ENCODE results near the gene SCAMP5. TPM values are rescaled to one million over a fixed set of nuclear protein-coding genes. Genes with fewer than 3 reads are reported as not detected.

The SCAMP5 gene
- total RNA-seq, 4 donors from 2014 or later, result 3.3 to 6.4 (median 4.3) TPM

DNA sequence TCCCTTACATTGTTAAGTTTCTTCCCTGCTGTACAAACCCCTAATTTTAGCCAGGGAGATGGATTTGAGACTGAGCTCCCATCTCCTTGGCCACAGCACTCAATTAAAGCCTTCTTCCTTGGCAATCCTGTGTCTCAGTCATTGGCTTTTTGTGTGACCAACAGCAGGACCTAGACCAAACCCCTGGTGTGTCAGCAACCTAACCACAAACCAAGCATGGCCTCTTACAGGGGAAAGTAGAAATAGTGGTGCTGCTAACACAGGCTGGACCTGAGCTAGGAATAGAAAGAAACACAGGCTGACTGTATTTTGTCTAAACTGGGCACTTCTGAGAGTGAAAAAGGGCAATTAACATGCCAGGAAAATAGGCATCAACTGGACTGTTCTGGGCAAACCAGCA lies 65.9 kb downstream of the SCAMP5 start:
- peaks cover 0 to 8% (median 0%) of the 10 kb centered on the region in 4 donors for H3K36me3 ChIP-seq
- H3K27me3 ChIP-seq, result no peaks in the 10 kb centered on the region
- intact Hi-C loops (cut with DNase I), result no loop called here
- H3K4me1 ChIP-seq, result peaks cover 0 to 25% (median 6%) of the 10 kb centered on the region in 4 donors
- no peak overlapping the region for H3K27ac ChIP-seq (replicated peaks in 1 of 4)
- H3K4me3 ChIP-seq, result no peak overlapping the region
- no peak for TF ChIP-seq POLR2A (IDR thresholded peaks at IDR 0.05; ENCODE audit: low read depth)
- no peak for TF ChIP-seq EP300 (IDR thresholded peaks at IDR 0.05)
- no peak for TF ChIP-seq POLR2AphosphoS5 (IDR thresholded peaks at IDR 0.05)
- TF ChIP-seq, protein P1, sequence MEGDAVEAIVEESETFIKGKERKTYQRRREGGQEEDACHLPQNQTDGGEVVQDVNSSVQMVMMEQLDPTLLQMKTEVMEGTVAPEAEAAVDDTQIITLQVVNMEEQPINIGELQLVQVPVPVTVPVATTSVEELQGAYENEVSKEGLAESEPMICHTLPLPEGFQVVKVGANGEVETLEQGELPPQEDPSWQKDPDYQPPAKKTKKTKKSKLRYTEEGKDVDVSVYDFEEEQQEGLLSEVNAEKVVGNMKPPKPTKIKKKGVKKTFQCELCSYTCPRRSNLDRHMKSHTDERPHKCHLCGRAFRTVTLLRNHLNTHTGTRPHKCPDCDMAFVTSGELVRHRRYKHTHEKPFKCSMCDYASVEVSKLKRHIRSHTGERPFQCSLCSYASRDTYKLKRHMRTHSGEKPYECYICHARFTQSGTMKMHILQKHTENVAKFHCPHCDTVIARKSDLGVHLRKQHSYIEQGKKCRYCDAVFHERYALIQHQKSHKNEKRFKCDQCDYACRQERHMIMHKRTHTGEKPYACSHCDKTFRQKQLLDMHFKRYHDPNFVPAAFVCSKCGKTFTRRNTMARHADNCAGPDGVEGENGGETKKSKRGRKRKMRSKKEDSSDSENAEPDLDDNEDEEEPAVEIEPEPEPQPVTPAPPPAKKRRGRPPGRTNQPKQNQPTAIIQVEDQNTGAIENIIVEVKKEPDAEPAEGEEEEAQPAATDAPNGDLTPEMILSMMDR (IDR thresholded peaks at IDR 0.05), result no peak
- H3K9me3 ChIP-seq, result peaks cover 0 to 5% (median 0%) of the 10 kb centered on the region in 4 donors
- no peak for DNase-seq (ENCODE audit: extremely low spot score)

DNA sequence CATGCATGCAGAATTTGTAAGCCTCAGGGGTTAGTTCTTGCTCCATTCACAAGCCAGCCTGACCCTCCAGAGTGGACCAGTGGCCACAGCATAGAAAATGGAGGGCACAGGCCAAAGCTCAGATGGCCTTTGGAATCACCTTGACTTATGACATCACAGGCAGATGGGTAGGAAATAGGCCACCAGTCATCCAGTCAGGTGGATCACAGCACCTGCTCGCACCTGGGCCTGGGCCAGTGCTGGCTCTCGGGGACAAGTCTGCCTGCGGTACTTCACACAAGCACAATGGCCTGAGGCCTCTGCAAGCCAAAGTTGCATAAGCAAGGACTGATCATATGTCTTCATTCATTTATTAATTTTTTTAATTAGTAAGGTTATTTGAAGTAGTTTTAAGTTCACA lies 67.3 kb downstream of the SCAMP5 start:
- Histone ChIP-seq H3K27ac (replicated peaks in 1 of 4) (no peak overlapping the region), H3K4me3 (no peak overlapping the region), H3K9me3 (peaks cover 0 to 8% (median 0%) of the 10 kb centered on the region in 4 donors), H3K4me1 (peaks cover 0 to 26% (median 6%) of the 10 kb centered on the region in 4 donors), H3K27me3 (no peaks in the 10 kb centered on the region), H3K36me3 (peaks cover 0 to 8% (median 0%) of the 10 kb centered on the region in 4 donors)
- TF ChIP-seq, protein P1 (IDR thresholded peaks at IDR 0.05), result no peak
- TF ChIP-seq POLR2A (IDR thresholded peaks at IDR 0.05; ENCODE audit: low read depth) (no peak), EP300 (IDR thresholded peaks at IDR 0.05) (no peak), POLR2AphosphoS5 (IDR thresholded peaks at IDR 0.05) (no peak)
- intact Hi-C loops (cut with DNase I), result no loop called here
- DNase-seq (ENCODE audit: extremely low spot score), result no peak
- 64% methylated on average over 3 of the region's 3 CpGs for WGBS

DNA sequence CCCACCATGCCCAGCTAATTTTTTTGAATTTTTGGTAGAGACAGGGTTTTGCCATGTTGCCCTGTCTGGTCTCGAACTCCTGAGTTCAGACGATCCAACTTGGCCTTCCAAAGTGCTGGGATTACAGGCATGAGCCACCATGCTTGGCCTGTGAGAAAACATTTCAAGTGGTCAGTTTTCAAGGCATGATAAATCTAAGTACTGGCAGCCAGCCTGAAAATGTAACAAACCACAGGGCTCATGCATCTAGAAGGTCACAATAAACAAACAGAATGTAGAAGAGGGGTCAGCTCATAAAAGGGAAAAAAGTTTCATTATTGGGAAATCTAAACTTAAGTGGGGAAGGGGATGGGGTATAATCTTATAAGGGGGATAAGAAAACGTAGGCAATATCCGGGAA lies 68.0 kb downstream of the SCAMP5 start:
- 79% methylated on average over 4 of the region's 4 CpGs for whole genome bisulfite sequencing
- TF ChIP-seq, protein P1 (IDR thresholded peaks at IDR 0.05), result no peak
- TF ChIP-seq POLR2AphosphoS5 (IDR thresholded peaks at IDR 0.05), result no peak
- no peak for TF ChIP-seq POLR2A (IDR thresholded peaks at IDR 0.05; ENCODE audit: low read depth)
- no peak for TF ChIP-seq EP300 (IDR thresholded peaks at IDR 0.05)
- Histone ChIP-seq H3K27ac (replicated peaks in 1 of 4) (no peak overlapping the region), H3K36me3 (peaks cover 0 to 7% (median 0%) of the 10 kb centered on the region in 4 donors), H3K9me3 (peaks cover 0 to 8% (median 0%) of the 10 kb centered on the region in 4 donors), H3K4me1 (peaks cover 0 to 21% (median 6%) of the 10 kb centered on the region in 4 donors), H3K4me3 (no peak overlapping the region), H3K27me3 (no peaks in the 10 kb centered on the region)
- no peak for DNase-seq (ENCODE audit: extremely low spot score)
- intact Hi-C loops (cut with DNase I), result no loop called here

DNA sequence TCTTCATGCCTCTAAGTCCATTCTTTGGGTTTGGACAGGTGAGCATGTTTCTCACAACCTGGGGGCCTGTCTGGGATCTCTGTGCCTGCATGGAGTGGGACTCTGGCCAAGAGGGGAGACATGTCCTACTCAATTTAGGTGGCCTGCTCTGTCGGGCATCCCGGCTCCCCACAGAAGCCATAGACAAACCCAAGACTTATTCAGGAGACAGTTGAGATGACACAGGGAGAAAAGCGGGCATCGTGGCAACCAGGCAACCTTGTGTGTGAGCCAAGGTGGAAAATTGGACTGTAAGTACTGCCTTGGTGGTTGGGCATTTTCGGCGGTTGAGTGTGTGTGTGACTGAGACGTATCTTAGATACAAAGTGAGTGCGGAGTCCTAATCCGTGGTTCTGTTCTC lies 68.5 kb downstream of the SCAMP5 start:
- Histone ChIP-seq H3K9me3 (peaks cover 0 to 8% (median 0%) of the 10 kb centered on the region in 4 donors), H3K36me3 (peaks cover 0 to 4% (median 0%) of the 10 kb centered on the region in 4 donors), H3K4me1 (peaks cover 0 to 21% (median 6%) of the 10 kb centered on the region in 4 donors), H3K4me3 (no peak overlapping the region), H3K27me3 (no peaks in the 10 kb centered on the region), H3K27ac (replicated peaks in 1 of 4) (no peak overlapping the region)
- 85% methylated on average over 9 of the region's 9 CpGs for WGBS
- TF ChIP-seq, protein P1 (IDR thresholded peaks at IDR 0.05), result no peak
- TF ChIP-seq POLR2AphosphoS5 (IDR thresholded peaks at IDR 0.05), result no peak
- TF ChIP-seq EP300 (IDR thresholded peaks at IDR 0.05), result no peak
- TF ChIP-seq POLR2A (IDR thresholded peaks at IDR 0.05; ENCODE audit: low read depth), result no peak
- intact Hi-C loops (cut with DNase I), result no loop called here
- no peak for DNase-seq (ENCODE audit: extremely low spot score)

DNA sequence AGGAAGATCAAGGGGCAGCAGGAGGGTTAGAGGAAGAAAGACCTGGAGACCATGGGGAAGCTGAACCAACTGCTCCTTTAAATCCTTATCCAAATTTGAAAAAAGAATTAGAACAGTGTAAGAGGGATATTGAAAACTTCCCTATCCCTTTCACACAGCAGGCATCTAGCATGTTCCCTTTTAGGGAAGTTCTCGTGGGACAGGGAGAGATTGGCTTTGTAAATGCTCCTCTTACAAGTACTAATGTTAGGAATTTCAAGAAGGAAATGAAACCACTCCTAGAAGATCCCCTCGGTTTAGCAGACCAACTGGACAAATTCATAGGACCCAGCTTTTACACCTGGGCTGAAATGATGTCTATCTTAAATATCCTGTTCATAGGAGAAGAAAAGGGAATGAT lies 69.5 kb downstream of the SCAMP5 start:
- WGBS, result 39% methylated on average over 2 of the region's 2 CpGs

More for the DNA sequence above, 69.5 kb downstream of the SCAMP5 start:
- Histone ChIP-seq H3K27me3 (no peaks in the 10 kb centered on the region), H3K36me3 (no peaks in the 10 kb centered on the region), H3K4me3 (no peak overlapping the region), H3K9me3 (peaks cover 0 to 8% (median 0%) of the 10 kb centered on the region in 4 donors), H3K4me1 (peaks cover 0 to 21% (median 6%) of the 10 kb centered on the region in 4 donors), H3K27ac (replicated peaks in 1 of 4) (no peak overlapping the region)
- TF ChIP-seq, protein P1 (IDR thresholded peaks at IDR 0.05), result no peak
- no peak for TF ChIP-seq EP300 (IDR thresholded peaks at IDR 0.05)
- no peak for TF ChIP-seq POLR2A (IDR thresholded peaks at IDR 0.05; ENCODE audit: low read depth)
- no peak for TF ChIP-seq POLR2AphosphoS5 (IDR thresholded peaks at IDR 0.05)
- no peak for DNase-seq (ENCODE audit: extremely low spot score)
- intact Hi-C loops (cut with DNase I), result no loop called here

Data from esophagus muscularis mucosa (tissue), 4 donors.